GM19452 (cell line): ENCODE results near the gene TNFAIP8L3.

ENCODE experiments used
- ATAC-seq: cut with Tn5 transposase; IDR thresholded peaks from one replicate; pipeline ENCODE4 v1.9.1; 2021; ENCODE audit not compliant: unreplicated experiment

TNFAIP8L3 gene

GRCh38 chr15:51117270-51117669 is 22.6 kb upstream of the TNFAIP8L3 start:
- ATAC-seq: no peak

DNA sequence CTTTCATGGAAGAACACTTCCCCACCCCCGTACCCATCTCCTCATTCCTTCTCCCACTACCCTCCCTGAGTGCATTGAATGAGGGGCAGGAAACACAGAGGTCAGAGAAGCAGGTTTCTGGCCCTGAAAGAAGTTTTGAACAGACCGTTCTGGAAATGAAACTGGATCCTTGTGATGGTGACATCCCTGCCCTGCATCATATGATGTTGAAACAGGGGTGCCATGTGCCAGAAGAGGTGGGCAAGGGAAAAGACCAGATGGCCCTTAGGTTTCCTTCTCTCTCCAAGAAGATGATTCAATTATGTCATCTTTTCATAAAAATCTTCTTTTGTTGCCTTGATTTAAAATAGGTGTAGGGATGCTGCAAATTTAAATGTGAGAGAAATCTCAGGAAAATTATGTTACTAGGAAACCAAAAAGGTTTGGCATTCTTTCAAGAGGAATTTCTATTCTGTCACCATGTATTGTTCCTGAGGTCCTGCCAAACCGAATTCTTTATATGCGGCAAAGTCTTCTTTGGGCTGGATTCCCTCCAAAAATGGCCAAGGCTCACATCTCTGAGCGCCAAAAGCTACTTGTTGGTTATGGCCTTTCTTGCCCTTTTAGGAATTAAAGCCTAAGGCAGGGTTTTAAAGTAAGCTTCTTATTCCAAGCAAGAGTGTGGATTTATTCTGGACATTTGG is 19.9 kb upstream of the TNFAIP8L3 start:
- ATAC-seq: no peak

- ATAC-seq: no peak
These were observed 17.4 kb upstream of the TNFAIP8L3 start for GRCh38 chr15:51112078-51112477.

DNA sequence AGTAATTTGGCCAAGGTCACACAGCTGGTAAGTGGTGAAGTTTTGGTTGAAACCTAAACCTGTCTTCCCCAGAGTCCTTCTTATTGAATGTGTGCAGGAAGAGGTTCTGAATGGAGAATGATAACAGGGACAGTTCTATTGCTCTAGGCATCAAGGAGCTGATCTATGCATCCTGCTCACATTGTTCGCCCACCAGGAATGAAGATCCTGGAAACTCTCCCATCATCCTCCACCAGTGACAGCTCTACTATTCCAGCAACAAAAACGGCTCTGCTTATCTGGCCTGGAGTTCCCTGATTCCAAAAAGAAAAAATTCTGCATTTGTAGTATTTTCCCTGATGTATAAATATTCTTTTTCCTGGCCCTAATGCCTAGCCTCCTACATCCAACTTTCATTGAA is 16.4 kb upstream of the TNFAIP8L3 start:
- ATAC-seq: no peak

DNA sequence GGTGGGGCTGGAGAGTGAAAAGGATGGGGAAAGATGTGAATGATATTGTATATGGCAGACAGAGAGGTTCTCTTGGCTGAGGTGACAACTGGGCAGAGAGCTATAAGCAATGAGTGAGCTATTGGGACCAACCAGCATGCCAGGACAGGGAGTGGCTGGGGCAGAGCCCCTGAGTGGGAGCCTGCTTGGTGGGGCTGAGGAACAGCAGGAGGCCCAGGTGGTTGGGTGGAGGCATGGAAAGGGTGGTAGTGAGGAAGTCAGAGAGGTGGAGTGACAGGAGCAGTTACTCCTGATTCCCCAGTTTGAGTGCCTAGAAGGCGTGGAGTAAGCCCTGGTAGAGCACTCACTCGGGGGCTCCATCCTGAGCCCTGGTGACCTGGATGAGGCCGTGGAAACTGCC is 15.5 kb upstream of the TNFAIP8L3 start:
- ATAC-seq: no peak

DNA sequence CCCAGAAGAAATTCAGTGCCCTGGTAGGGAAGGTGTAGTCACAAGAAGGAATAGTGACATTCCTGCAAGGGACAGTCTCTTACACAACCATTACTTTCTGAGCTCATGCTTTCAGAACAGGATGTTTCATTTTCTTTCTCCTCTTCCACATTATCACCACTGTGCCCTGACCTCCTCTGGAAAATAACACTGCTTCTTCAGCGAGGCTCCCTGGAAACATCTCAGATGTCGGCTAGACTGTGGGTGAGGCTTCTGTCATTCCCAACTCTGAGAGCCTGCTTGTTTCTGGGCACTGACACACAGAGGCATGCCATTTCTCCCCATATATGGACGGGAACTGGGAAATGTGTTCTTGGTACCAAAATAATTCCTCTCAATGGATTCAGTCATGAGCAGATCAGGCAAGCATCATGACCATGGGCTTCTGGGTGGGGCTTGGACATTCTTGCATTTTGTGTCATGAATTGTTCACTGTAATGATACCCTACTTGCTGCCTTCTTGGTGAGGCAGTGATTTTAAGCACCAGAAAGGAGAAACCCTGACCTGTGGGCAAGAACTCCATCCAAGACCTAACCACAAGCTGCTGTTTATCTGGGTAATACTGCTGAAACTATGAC is 14.3 kb upstream of the TNFAIP8L3 start:
- no peak for ATAC-seq

GRCh38 chr15:51107612-51108011 is 12.9 kb upstream of the TNFAIP8L3 start:
- no peak for ATAC-seq

- ATAC-seq: no peak
These were observed 11.8 kb upstream of the TNFAIP8L3 start for GRCh38 chr15:51106481-51106880.

DNA sequence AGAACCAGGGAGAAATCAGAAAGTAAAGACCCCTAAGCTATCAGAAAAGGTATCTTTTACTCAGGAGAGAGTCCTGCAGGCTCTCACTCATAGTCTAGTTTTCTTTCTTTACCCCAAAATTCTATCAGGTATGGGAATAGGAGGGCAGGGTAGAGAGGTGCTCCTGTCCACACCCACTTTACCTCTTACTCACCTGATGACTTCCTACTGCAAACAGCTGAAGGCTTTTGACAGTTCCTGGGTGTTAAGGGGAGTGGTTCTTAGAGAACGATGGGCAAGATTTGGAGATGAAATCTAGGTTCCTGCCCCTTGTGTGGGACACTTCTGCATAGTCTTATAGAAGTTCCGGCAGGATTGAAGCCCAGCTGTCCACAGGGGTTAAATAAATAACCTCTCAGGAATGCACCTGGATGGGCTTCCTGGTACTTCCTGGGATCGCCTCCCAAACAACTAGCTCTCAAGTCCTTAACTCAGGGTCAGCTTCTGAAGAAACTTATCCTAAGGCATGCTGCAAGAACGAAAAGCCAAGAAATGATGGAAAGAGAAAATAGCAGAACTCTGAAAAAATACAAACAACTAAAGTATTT is 10.8 kb upstream of the TNFAIP8L3 start:
- no peak for ATAC-seq

DNA sequence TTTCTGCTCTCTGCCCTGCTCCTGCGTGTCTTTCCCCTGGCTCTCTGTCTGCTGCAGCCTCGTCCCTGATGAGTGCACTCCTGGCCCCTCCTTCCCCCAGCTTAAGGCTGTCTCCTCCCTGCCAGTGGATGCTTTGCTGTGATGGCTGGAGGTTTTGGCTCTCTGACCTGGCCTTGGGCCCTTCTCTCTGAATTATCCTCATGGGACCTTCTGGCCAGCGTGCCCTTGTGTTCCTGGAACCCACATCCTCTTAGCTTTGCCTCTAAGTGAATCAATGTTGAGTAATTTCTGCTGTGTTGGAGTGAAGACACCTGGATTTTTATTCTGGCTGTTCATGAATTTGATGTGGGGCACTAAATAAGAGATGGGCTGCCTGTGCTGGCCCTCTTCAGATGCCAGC is 9.8 kb upstream of the TNFAIP8L3 start:
- no peak for ATAC-seq

- no peak for ATAC-seq
These were observed 8.6 kb upstream of the TNFAIP8L3 start for GRCh38 chr15:51103330-51103729.

DNA sequence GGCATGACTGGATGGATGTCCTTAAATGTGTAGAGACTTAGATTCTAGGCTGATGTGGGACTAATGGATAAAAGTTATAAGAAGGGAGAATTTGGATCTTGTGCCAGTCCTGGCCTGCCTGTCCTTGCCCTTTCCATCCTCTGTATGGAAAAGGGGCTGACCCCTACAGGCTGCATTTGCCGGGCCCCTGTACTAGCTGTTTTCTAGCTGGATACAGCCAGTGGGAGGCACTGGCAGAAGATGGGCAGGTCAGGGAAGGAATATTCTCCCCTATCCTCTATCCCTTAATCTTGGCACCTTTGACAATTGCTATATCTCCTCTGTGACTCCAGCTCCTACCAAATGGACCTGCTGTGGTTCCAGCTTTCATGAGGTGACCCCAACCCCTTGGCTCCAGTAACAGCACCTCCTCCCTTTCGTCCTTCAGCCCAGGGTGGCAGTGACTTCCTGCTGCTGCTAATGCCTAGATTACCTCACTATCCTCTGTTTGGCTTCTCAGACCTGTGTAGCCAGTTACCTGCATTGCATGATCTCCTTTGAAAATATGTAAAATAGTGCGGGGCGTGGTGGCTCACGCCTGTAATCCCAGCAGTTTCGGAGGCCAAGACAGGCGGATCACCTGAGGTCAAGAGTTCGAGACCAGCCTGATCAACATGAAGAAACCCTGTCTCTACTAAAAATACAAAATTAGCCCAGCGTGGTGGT is 6.2 kb upstream of the TNFAIP8L3 start:
- no peak for ATAC-seq

GRCh38 chr15:51099185-51099584 is 4.5 kb upstream of the TNFAIP8L3 start:
- ATAC-seq: no peak

GRCh38 chr15:51098331-51098619 is 3.6 kb upstream of the TNFAIP8L3 start:
- no peak for ATAC-seq

GRCh38 chr15:51097553-51098330 is 3.0 kb upstream of the TNFAIP8L3 start:
- no peak for ATAC-seq

DNA sequence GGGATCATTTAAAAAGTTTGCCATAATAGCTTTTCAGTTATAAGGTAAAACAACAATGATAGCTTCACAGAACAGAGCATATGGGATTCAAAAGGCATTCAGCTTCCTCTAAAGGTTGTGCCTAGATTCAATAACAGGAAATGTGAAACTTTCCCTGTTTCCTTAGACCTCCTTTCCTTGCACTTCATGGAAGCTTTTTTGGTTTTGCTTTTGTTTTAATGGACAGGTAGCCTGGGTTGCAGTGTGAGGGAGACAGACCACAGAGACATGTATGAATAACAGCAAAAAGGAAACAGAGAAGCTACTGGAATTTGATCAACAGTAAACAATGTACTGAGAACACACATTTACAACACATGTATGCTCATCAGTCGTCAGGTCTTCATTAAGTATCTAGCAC is 2.3 kb upstream of the TNFAIP8L3 start:
- ATAC-seq: no peak

DNA sequence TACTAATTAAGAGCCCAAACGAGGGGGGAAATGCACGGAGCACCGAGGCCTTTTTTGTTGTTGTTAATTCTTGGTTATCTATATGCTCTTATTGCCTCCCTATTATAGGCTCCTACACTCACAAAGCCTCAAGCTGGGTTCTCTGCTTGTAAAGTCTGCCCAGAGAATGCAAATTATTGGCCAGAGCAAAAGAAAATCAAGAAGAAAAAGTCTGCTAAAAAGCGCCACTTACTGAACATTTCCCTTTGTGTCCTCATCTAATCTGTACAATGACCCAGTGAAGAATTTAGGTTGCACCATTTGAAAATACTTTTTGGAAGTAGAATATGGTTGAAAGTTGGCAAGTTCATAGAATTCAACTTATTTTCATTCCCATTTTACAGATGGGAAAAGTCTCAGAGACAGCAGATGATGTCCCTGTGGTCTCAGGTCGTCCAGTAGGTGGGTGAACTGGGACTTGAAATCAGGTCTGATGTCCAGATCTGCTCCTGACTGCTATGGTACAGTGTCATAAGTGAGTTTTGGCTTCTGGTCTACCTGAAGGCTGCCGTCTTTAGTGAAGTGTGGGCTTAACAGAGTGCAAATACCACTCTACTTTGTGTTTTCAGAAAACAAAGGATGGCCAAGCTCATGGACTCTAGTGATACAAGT is 1.1 kb upstream of the TNFAIP8L3 start:
- ATAC-seq: no peak

DNA sequence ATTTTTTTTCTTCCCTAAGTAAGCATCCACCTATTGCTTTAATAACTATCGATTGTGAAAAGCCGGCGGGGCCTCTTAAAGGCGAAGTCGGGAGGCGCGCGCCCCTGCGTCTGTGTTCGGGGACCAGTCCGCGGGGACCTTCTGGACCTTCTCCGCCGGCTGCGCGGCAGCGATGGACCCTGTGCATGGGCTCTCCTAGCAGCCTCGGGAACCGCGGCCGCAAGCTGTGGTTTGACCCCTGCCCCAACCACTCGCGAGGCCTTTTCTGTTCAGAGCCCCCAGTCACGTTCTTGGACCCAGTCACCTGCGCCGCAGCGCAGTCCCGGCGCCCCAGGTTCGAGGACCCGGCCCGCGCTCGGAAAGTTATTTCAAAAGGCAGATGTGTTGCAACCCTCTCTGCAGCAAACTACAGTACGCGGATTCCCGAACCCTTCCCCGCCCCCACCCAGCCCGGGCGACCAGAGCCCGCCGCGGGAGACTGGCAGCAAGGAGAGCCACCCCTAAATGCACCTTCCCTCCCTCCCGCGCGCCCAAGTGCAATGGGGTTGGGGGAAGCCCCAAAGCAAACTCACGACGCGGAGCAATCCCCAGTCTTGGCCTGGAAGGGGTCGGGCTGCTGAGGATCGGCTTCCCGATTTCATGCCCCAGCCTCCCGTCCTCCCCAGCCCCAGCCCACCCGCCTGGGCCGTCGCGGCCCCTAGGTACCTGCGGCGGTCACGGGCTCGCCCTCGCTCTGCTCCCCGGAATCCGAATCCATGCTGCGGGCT is 684 bp downstream of the TNFAIP8L3 start:
- ATAC-seq: no peak

DNA sequence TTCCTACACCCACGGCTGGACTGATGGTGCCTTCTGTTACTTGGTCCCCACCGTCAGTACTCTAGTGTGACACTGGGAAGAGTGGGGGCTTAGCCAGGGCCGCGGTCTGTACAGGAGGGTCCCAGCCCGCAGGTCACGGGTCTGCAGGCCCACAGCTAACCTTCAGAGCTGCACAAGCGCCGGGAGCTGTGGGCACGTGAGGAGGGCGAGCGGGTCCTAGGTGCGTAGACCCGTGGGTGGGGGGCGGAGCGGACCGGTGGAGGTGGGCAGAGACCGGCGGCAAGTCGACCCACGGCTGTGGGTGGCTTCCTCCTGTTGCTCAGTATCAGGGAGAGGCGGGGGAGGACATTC is 1.2 kb downstream of the TNFAIP8L3 start:
- ATAC-seq: no peak

DNA sequence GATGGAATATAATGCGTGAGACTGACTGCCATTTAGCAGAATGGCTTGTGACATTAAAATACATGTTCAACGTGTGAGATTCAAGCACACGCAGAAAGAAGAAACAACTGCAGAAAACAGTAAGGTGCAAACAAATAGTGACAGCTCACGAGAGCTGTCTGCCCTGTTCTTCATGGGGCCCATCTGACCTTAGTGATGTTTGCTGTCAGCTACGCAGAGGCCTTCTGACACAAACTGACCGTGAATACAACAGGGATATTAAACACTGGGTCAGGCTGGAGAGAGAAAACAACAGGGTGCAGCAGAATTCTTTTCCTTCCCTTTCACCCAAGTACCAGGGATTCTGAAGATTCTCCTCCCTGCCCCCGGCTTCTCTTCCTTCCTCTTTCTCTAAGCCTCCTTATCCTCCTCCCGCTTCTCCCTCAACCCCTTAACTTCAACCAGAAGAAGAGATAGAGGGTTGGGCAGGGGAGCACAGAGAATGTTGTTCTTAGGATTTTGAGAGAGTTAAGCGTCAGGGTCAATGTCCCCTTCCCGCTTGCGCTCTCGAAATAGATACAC is 2.1 kb downstream of the TNFAIP8L3 start:
- ATAC-seq: no peak
